Activated naive CD4-positive, alpha-beta T cell treated with Interleukin-2 at 50 U/mL for 16 hours (primary cell): ENCODE results near the gene PHETA1.
"Not testable (repeated sequence)": the region's sequence is repeated elsewhere in the genome, so short reads cannot be mapped to it uniquely, and the experiment has no call there.

ENCODE experiments used
- DNase-seq: peaks from one replicate; pipeline ENCODE4 v3.0.0-alpha.2; 2020

The PHETA1 gene

GRCh38 chr12:111405149-111405858 lies 36.4 kb upstream of the PHETA1 start:
- peak; percentile 99 for DNase-seq

GRCh38 chr12:111404362-111405148 lies 35.7 kb upstream of the PHETA1 start:
- DNase-seq, result peak; percentile 81

GRCh38 chr12:111402490-111402824 lies 33.6 kb upstream of the PHETA1 start:
- DNase-seq, result not testable (repeated sequence)

- DNase-seq, result no peak
Measured at GRCh38 chr12:111401167-111401605, 32.3 kb upstream of the PHETA1 start.

- DNase-seq, result not testable (repeated sequence)
Measured at GRCh38 chr12:111399741-111400404, 31.0 kb upstream of the PHETA1 start.

GRCh38 chr12:111398530-111398929 lies 29.6 kb upstream of the PHETA1 start:
- no peak for DNase-seq

GRCh38 chr12:111396726-111397445 lies 28.0 kb upstream of the PHETA1 start:
- DNase-seq, result peak; percentile 88

- DNase-seq, result not testable (repeated sequence)
Measured at GRCh38 chr12:111396271-111396670, 27.4 kb upstream of the PHETA1 start.

- no peak for DNase-seq
Measured at GRCh38 chr12:111395336-111396187, 26.7 kb upstream of the PHETA1 start.

- no peak for DNase-seq
Measured at GRCh38 chr12:111394480-111394879, 25.6 kb upstream of the PHETA1 start.

- DNase-seq, result no peak
Measured at GRCh38 chr12:111393700-111394300, 24.9 kb upstream of the PHETA1 start.

- DNase-seq, result no peak
Measured at GRCh38 chr12:111390910-111391309, 22.0 kb upstream of the PHETA1 start.

- DNase-seq, result no peak
Measured at GRCh38 chr12:111389635-111390034, 20.7 kb upstream of the PHETA1 start.

- no peak for DNase-seq
Measured at GRCh38 chr12:111387747-111388323, 18.9 kb upstream of the PHETA1 start.

GRCh38 chr12:111386885-111387284 lies 18.0 kb upstream of the PHETA1 start:
- no peak for DNase-seq

GRCh38 chr12:111384596-111384995 lies 15.7 kb upstream of the PHETA1 start:
- DNase-seq, result no peak

- DNase-seq, result no peak
Measured at GRCh38 chr12:111379942-111380554, 11.2 kb upstream of the PHETA1 start.

GRCh38 chr12:111377440-111377839 lies 8.5 kb upstream of the PHETA1 start:
- no peak for DNase-seq

- not testable (repeated sequence) for DNase-seq
Measured at GRCh38 chr12:111373231-111373630, 4.3 kb upstream of the PHETA1 start.

- DNase-seq, result no peak
Measured at GRCh38 chr12:111369496-111370220, 763 bp upstream of the PHETA1 start.
